IPS-15b (cell line): ENCODE data around the gene MAP4K2.

Experiments
- H3K27me3 ChIP-seq: one replicate; pipeline ENCODE4 v1.6.1; 2013; ENCODE audit warnings: low read length; ENCODE audit not compliant: control insufficient read depth, insufficient read depth
- H3K36me3 ChIP-seq: one replicate; pipeline ENCODE4 v1.6.1; 2013; ENCODE audit warnings: low read length; ENCODE audit not compliant: control insufficient read depth, insufficient read depth
- H3K4me1 ChIP-seq: one replicate; pipeline ENCODE4 v1.6.1; 2013; ENCODE audit warnings: mild to moderate bottlenecking, low read length; ENCODE audit not compliant: control insufficient read depth, insufficient read depth
- H3K4me3 ChIP-seq: one replicate; pipeline ENCODE4 v1.5.1; 2013; ENCODE audit warnings: low read depth, low read length
- H3K9ac ChIP-seq: one replicate; pipeline ENCODE4 v1.6.1; 2013; ENCODE audit warnings: low read depth, mild to moderate bottlenecking, low read length
- H3K9me3 ChIP-seq: one replicate; pipeline ENCODE4 v1.6.1; 2013; ENCODE audit warnings: mild to moderate bottlenecking, low read length; ENCODE audit not compliant: control insufficient read depth, insufficient read depth

The MAP4K2 gene

GRCh38 chr11:64835616-64836447 is 32.8 kb upstream of the MAP4K2 start:
- no peak overlapping the region for H3K4me3 ChIP-seq
- no peaks in the 10 kb centered on the region for H3K4me1 ChIP-seq

GRCh38 chr11:64834723-64835615 is 32.0 kb upstream of the MAP4K2 start:
- H3K36me3 ChIP-seq, result peaks cover 65% of the 10 kb centered on the region

More at GRCh38 chr11:64835616-64836447, 32.8 kb upstream of the MAP4K2 start:
- Histone ChIP-seq H3K27me3 (no peaks in the 10 kb centered on the region), H3K36me3 (peaks cover 67% of the 10 kb centered on the region), H3K9ac (no peak overlapping the region), H3K9me3 (no peaks in the 10 kb centered on the region)

GRCh38 chr11:64834031-64834722 is 31.2 kb upstream of the MAP4K2 start:
- no peak overlapping the region for H3K9ac ChIP-seq
- no peaks in the 10 kb centered on the region for H3K9me3 ChIP-seq
- no peaks in the 10 kb centered on the region for H3K4me1 ChIP-seq
- no peaks in the 10 kb centered on the region for H3K27me3 ChIP-seq
- H3K4me3 ChIP-seq, result no peak overlapping the region
- peaks cover 66% of the 10 kb centered on the region for H3K36me3 ChIP-seq

More at GRCh38 chr11:64834723-64835615, 32.0 kb upstream of the MAP4K2 start:
- no peak overlapping the region for H3K9ac ChIP-seq
- no peaks in the 10 kb centered on the region for H3K4me1 ChIP-seq
- no peaks in the 10 kb centered on the region for H3K27me3 ChIP-seq
- H3K4me3 ChIP-seq, result no peak overlapping the region
- H3K9me3 ChIP-seq, result no peaks in the 10 kb centered on the region

GRCh38 chr11:64833509-64833908 is 30.5 kb upstream of the MAP4K2 start:
- H3K4me3 ChIP-seq, result no peak overlapping the region
- H3K4me1 ChIP-seq, result no peaks in the 10 kb centered on the region
- H3K36me3 ChIP-seq, result peaks cover 63% of the 10 kb centered on the region
- no peak overlapping the region for H3K9ac ChIP-seq
- H3K9me3 ChIP-seq, result no peaks in the 10 kb centered on the region
- no peaks in the 10 kb centered on the region for H3K27me3 ChIP-seq

GRCh38 chr11:64833198-64833502 is 30.1 kb upstream of the MAP4K2 start:
- Histone ChIP-seq H3K9me3 (no peaks in the 10 kb centered on the region), H3K27me3 (no peaks in the 10 kb centered on the region), H3K4me1 (no peaks in the 10 kb centered on the region), H3K36me3 (peaks cover 63% of the 10 kb centered on the region), H3K4me3 (no peak overlapping the region), H3K9ac (no peak overlapping the region)

GRCh38 chr11:64832467-64833197 is 29.6 kb upstream of the MAP4K2 start:
- Histone ChIP-seq H3K9me3 (no peaks in the 10 kb centered on the region), H3K4me3 (no peak overlapping the region), H3K36me3 (peaks cover 59% of the 10 kb centered on the region), H3K9ac (no peak overlapping the region), H3K27me3 (no peaks in the 10 kb centered on the region), H3K4me1 (no peaks in the 10 kb centered on the region)

- H3K36me3 ChIP-seq, result peaks cover 65% of the 10 kb centered on the region
- H3K9ac ChIP-seq, result no peak overlapping the region
- no peak overlapping the region for H3K4me3 ChIP-seq
- no peaks in the 10 kb centered on the region for H3K27me3 ChIP-seq
- H3K4me1 ChIP-seq, result no peaks in the 10 kb centered on the region
- H3K9me3 ChIP-seq, result no peaks in the 10 kb centered on the region
These were observed 28.4 kb upstream of the MAP4K2 start for GRCh38 chr11:64831411-64831891.

DNA sequence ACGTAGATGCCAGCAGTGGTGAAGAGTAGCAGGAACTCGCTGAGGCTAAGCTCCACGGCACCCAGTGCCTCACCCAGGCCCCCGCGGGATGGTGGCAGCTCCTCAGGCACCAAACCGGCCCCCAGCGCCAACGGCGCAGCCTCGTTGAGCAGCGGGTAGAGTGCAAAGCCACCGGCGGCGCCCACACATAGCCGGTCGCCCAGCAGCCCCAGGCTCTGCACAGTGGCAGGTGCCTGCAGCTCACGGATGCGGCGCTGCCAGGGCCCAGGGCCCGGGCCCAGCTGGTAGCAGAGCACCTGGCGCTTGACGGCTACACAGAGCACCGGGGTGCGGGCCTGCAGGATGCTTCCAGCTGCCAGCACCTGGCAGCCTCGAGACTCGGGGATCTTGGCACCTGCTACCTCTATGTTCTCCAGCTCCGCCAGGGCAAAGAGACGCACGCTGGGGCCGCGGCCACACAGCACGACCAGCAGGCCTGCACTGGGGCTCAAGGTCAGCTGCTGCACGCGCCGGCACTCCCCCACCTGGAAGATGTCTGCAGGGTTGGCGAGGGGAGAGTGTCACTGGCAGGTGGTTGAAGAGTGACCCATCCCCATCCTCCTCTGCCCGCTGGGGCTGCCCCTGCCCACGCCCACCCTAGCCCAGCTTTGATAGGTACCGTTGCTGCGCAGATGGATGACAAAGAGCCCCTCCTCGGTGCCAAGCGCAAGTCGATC is 26.7 kb upstream of the MAP4K2 start:
- Histone ChIP-seq H3K36me3 (peaks cover 62% of the 10 kb centered on the region), H3K27me3 (no peaks in the 10 kb centered on the region), H3K4me1 (no peaks in the 10 kb centered on the region), H3K4me3 (no peak overlapping the region), H3K9me3 (no peaks in the 10 kb centered on the region), H3K9ac (no peak overlapping the region)

GRCh38 chr11:64827451-64827839 is 24.4 kb upstream of the MAP4K2 start:
- H3K27me3 ChIP-seq, result no peaks in the 10 kb centered on the region
- H3K4me1 ChIP-seq, result no peaks in the 10 kb centered on the region
- peaks cover 50% of the 10 kb centered on the region for H3K36me3 ChIP-seq
- no peak overlapping the region for H3K9ac ChIP-seq
- H3K4me3 ChIP-seq, result no peak overlapping the region
- H3K9me3 ChIP-seq, result no peaks in the 10 kb centered on the region

DNA sequence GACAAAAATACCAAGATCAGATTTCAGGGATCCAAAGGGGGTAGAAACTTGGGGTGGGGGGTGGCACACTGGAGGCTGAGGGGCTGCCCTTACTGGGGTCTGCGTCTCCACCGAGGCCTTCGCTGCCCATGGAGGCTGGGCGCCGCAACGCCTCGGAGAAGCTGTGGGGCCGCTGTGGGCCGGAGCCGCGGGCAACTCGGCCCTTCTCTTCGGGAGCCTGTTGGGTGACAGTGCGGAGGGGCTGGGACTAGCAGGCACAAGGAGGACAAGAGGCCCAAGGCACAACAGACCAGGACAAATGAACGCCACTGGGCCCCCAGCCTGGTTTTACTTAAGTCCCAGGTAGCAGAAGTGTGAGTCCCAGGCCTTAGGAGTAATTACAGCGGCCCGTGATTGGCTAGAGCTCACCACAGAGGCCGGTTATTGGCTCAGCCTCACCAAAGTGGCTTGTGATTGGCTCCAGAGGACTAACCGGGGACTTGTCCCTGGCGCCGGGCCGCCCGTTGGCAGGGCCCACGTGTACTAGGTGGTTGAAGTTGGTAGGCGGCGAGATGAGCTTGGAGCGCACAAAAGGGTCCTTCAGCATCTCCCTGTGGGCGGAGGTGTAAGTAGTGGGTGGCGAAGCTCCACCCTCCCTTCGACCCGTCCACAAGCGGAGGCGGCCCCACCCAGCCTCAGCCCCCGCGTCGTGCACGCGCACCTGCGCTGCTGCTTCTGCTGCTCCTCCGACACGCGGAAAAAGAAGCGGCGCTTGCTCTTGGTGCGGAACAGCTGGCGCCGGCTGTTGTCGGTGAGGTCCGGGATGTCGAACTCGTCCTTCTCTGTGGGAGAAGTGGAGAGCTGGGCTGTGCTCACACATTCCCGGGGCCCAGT is 23.8 kb upstream of the MAP4K2 start:
- H3K36me3 ChIP-seq, result peaks cover 45% of the 10 kb centered on the region
- no peaks in the 10 kb centered on the region for H3K9me3 ChIP-seq
- H3K4me3 ChIP-seq, result no peak overlapping the region
- no peaks in the 10 kb centered on the region for H3K27me3 ChIP-seq
- no peaks in the 10 kb centered on the region for H3K4me1 ChIP-seq
- H3K9ac ChIP-seq, result no peak overlapping the region
